HK-2 (cell line): ENCODE data around the gene SNCAIP.
A peak's percentile ranks its signal among the peaks of the same experiment; 100 is the strongest.

Experiments
- DNase-seq: peaks from one replicate; pipeline ENCODE4 v3.0.0-alpha.2; 2018; ENCODE audit not compliant: unreplicated experiment

The SNCAIP gene

GRCh38 chr5:122311961-122312590 is at the start of gene SNCAIP:
TSS of gene SNCAIP (plus strand) at chr5:122312237. CDS start at chr5:122391135, 78,898 bp downstream.
- peak; percentile 32 for DNase-seq

- DNase-seq = no peak
Observed at GRCh38 chr5:122263352-122264030, 48.5 kb upstream of the SNCAIP start.

- no peak for DNase-seq
Observed at GRCh38 chr5:122264610-122265009, 47.4 kb upstream of the SNCAIP start.

- no peak for DNase-seq
Observed at GRCh38 chr5:122267185-122267584, 44.9 kb upstream of the SNCAIP start.

- no peak for DNase-seq
Observed at GRCh38 chr5:122273696-122274095, 38.3 kb upstream of the SNCAIP start.

GRCh38 chr5:122283592-122283991 is 28.4 kb upstream of the SNCAIP start:
- DNase-seq = no peak

- no peak for DNase-seq
Observed at GRCh38 chr5:122286541-122286940, 25.5 kb upstream of the SNCAIP start.

- no peak for DNase-seq
Observed at GRCh38 chr5:122287101-122287500, 24.9 kb upstream of the SNCAIP start.

GRCh38 chr5:122291000-122291901 is 20.8 kb upstream of the SNCAIP start:
- DNase-seq = no peak

- no peak for DNase-seq
Observed at GRCh38 chr5:122292332-122292731, 19.7 kb upstream of the SNCAIP start.

- no peak for DNase-seq
Observed at GRCh38 chr5:122295138-122295537, 16.9 kb upstream of the SNCAIP start.

- DNase-seq = no peak
Observed at GRCh38 chr5:122296871-122297270, 15.2 kb upstream of the SNCAIP start.

- no peak for DNase-seq
Observed at GRCh38 chr5:122297587-122298298, 14.3 kb upstream of the SNCAIP start.

- no peak for DNase-seq
Observed at GRCh38 chr5:122300374-122300773, 11.7 kb upstream of the SNCAIP start.

GRCh38 chr5:122301016-122301415 is 11.0 kb upstream of the SNCAIP start:
- no peak for DNase-seq

- no peak for DNase-seq
Observed at GRCh38 chr5:122304471-122305215, 7.4 kb upstream of the SNCAIP start.

- DNase-seq = no peak
Observed at GRCh38 chr5:122306461-122306860, 5.6 kb upstream of the SNCAIP start.

GRCh38 chr5:122310889-122311288 is 1.1 kb upstream of the SNCAIP start:
- no peak for DNase-seq

- no peak for DNase-seq
Observed at GRCh38 chr5:122311497-122311960, 508 bp upstream of the SNCAIP start.

GRCh38 chr5:122312591-122313406 is 762 bp downstream of the SNCAIP start:
- DNase-seq = peak; percentile 5
